OCI-LY7 (cell line): ENCODE measurements around the gene MPLKIP. TPM values are rescaled to one million over a fixed set of nuclear protein-coding genes. Genes with fewer than 3 reads are reported as not detected.
"Not testable (repeated sequence)": the region's sequence is repeated elsewhere in the genome, so short reads cannot be mapped to it uniquely, and the experiment has no call there.

ENCODE experiments used
- BruUV-seq: library from RNA; stranded (reverse); fragments of 400-500 nt; replicated peaks from 2 replicates; lab custom pipeline; 2021; lab: Mats Ljungman, UMichigan
- CTCF ChIA-PET: fragments of 300-600 bp; sonication (Branson Sonifier 250); formaldehyde crosslinking; loops from one replicate; lab custom pipeline; 2022; ENCODE audit warnings: antibody characterized with exemption; ENCODE audit not compliant: unreplicated experiment; lab: Charles Lee
- POLR2A ChIA-PET: fragments of 300-600 bp; sonication (Branson Sonifier 250); formaldehyde crosslinking; loops from one replicate; lab custom pipeline; 2022; ENCODE audit warnings: antibody characterized with exemption; lab: Charles Lee
- DNase-seq: peaks from one replicate; pipeline ENCODE4 v3.0.0-alpha.2; 2015; ENCODE audit warnings: low spot score
- H2AFZ ChIP-seq: fragments of 200-600 bp; sonication (generic), shearing (Covaris generic); 2 replicates; pipeline ENCODE4 v1.6.1; 2014; ENCODE audit warnings: mild to moderate bottlenecking, antibody characterized with exemption, low read length, moderate library complexity
- H3K27ac ChIP-seq: fragments of 200-600 bp; sonication (generic); 2 replicates; pipeline ENCODE4 v1.5.1; 2014; ENCODE audit warnings: mixed run types, low read depth, mild to moderate bottlenecking, moderate library complexity, low read length, inconsistent platforms; ENCODE audit not compliant: poor library complexity, severe bottlenecking
- H3K36me3 ChIP-seq: fragments of 200-600 bp; sonication (generic); 2 replicates; pipeline ENCODE4 v1.6.1; 2014; ENCODE audit warnings: mild to moderate bottlenecking, antibody characterized with exemption, low read length, moderate library complexity, mixed read lengths; ENCODE audit not compliant: insufficient read depth
- H3K4me1 ChIP-seq: fragments of 200-600 bp; sonication (generic); 2 replicates; pipeline ENCODE4 v1.5.1; 2014; ENCODE audit warnings: mild to moderate bottlenecking, low read length; ENCODE audit not compliant: insufficient read depth, poor library complexity, severe bottlenecking
- H3K4me2 ChIP-seq: fragments of 200-600 bp; sonication (generic); 2 replicates; pipeline ENCODE4 v1.6.1; 2014; ENCODE audit warnings: mild to moderate bottlenecking, low read length
- H3K4me3 ChIP-seq: fragments of 200-600 bp; sonication (generic); 2 replicates; pipeline ENCODE4 v1.5.1; 2014; ENCODE audit warnings: mild to moderate bottlenecking, low read depth, low read length; ENCODE audit not compliant: poor library complexity, severe bottlenecking
- H3K79me2 ChIP-seq: fragments of 200-600 bp; sonication (generic); 2 replicates; pipeline ENCODE4 v1.6.1; 2016; ENCODE audit warnings: low read depth, mild to moderate bottlenecking, low read length, moderate library complexity, mixed read lengths; ENCODE audit not compliant: insufficient read depth
- H3K9me2 ChIP-seq: fragments of 200-600 bp; sonication (generic); 2 replicates; pipeline ENCODE4 v1.6.1; 2016; ENCODE audit warnings: mild to moderate bottlenecking, low read length, mixed read lengths; ENCODE audit not compliant: insufficient read depth
- H3K9me3 ChIP-seq: fragments of 200-600 bp; sonication (generic); 2 replicates; pipeline ENCODE4 v1.6.1; 2014; ENCODE audit warnings: mild to moderate bottlenecking, mixed run types, low read length, mixed read lengths
- H4K20me1 ChIP-seq: fragments of 200-600 bp; sonication (generic); 2 replicates; pipeline ENCODE4 v1.6.1; 2014; ENCODE audit warnings: mild to moderate bottlenecking, antibody characterized with exemption, low read length, moderate library complexity, mixed read lengths; ENCODE audit not compliant: insufficient read depth
- CTCF ChIP-seq: fragments of 200-600 bp; sonication (generic); conservative IDR thresholded peaks from 2 replicates; pipeline ENCODE4 v1.5.1; 2014; ENCODE audit warnings: mild to moderate bottlenecking, antibody characterized with exemption, low read length, moderate library complexity, mixed read lengths
- EZH2phosphoT487 ChIP-seq: fragments of 200-600 bp; sonication (generic); IDR thresholded peaks from 2 replicates; pipeline ENCODE4 v1.6.1; 2018; ENCODE audit warnings: low read depth, borderline replicate concordance, mild to moderate bottlenecking, mixed run types, antibody characterized with exemption, low read length, moderate library complexity, mixed read lengths
- intact Hi-C: fragments of 100-400 bp; cut with micrococcal nuclease; formaldehyde crosslinking; loops from one replicate; pipeline ENCODE4 v1.10.0; 2022; ENCODE audit not compliant: unreplicated experiment
- total RNA-seq, 2 experiments: library from RNA; depleted of rRNA in 1 of 2; stranded (reverse); fragments of >200 nt in 1 of 2; shearing (Covaris generic) in 1 of 2; gene quantifications; 2 replicates each; pipeline ENCODE4 v1.2.3, GENCODE V29; 2014 to 2022

Gene MPLKIP
- total RNA-seq, 2 experiments from 2014 or later = 44.1 to 46.3 TPM

DNA sequence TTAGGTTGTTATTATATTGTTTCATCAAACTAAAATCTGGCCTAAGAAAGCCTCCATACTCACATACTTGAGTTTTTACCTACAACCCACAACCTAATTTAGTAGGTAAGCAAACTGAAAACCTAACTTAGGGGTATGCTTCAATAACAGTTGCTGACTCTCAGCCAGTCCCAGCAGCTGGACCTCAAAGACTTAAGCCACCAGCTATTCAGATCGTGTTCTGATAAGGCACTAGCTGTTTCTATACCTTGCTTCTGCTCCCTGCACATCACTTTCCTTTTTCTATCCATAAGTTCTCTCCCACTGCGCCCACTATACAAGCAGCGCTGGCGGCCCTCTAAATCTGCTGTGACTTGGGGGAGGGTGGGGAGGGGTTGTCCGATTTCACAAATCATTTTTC is 42.6 kb upstream of the MPLKIP start:
- Histone ChIP-seq H4K20me1 (no peaks in the 10 kb centered on the region), H3K9me3 (no peaks in the 10 kb centered on the region), H3K9me2 (no peaks in the 10 kb centered on the region), H3K4me1 (no peaks in the 10 kb centered on the region), H3K4me3 (no peak overlapping the region), H2AFZ (no peak overlapping the region), H3K36me3 (no peaks in the 10 kb centered on the region), H3K79me2 (no peaks in the 10 kb centered on the region), H3K27ac (no peak overlapping the region), H3K4me2 (no peak overlapping the region)
- intact Hi-C loops = no loop called here
- POLR2A ChIA-PET = interaction anchor here (2.1 kb wide), 1 partner anchor 10 kb away, joined by 5 read pairs; no protein-coding TSS in a partner anchor
- CTCF ChIA-PET = no interaction called here
- no peak for DNase-seq
- BruUV-seq = no TSS peak
- TF ChIP-seq EZH2phosphoT487 (no peak), CTCF (no peak)

- CTCF ChIA-PET = no interaction called here
- Histone ChIP-seq H3K9me2 (no peaks in the 10 kb centered on the region), H3K79me2 (no peaks in the 10 kb centered on the region), H4K20me1 (no peaks in the 10 kb centered on the region), H3K4me3 (no peak overlapping the region), H3K27ac (no peak overlapping the region), H3K36me3 (no peaks in the 10 kb centered on the region), H3K4me1 (no peaks in the 10 kb centered on the region), H3K4me2 (no peak overlapping the region), H2AFZ (no peak overlapping the region), H3K9me3 (no peaks in the 10 kb centered on the region)
- POLR2A ChIA-PET = no interaction called here
- BruUV-seq = no TSS peak
- no peak for TF ChIP-seq CTCF
- TF ChIP-seq EZH2phosphoT487 = no peak
- intact Hi-C loops = no loop called here
- no peak for DNase-seq
These were observed 41.5 kb upstream of the MPLKIP start for GRCh38 chr7:40175725-40176510.

- DNase-seq, H3K36me3 ChIP-seq, H3K4me2 ChIP-seq, H4K20me1 ChIP-seq, H3K9me3 ChIP-seq, H3K79me2 ChIP-seq, intact Hi-C loops, POLR2A ChIA-PET, H3K4me1 ChIP-seq, H2AFZ ChIP-seq, BruUV-seq, H3K27ac ChIP-seq, H3K9me2 ChIP-seq, CTCF ChIA-PET, H3K4me3 ChIP-seq: not testable (repeated sequence)
These were observed 40.8 kb upstream of the MPLKIP start for GRCh38 chr7:40175256-40175655.

- POLR2A ChIA-PET, H3K4me3 ChIP-seq, H3K79me2 ChIP-seq, intact Hi-C loops, CTCF ChIA-PET, H4K20me1 ChIP-seq, H2AFZ ChIP-seq, BruUV-seq, DNase-seq, H3K27ac ChIP-seq, H3K4me2 ChIP-seq, H3K4me1 ChIP-seq, H3K9me3 ChIP-seq, H3K36me3 ChIP-seq, H3K9me2 ChIP-seq: not testable (repeated sequence)
These were observed 38.7 kb upstream of the MPLKIP start for GRCh38 chr7:40173121-40173520.

DNA sequence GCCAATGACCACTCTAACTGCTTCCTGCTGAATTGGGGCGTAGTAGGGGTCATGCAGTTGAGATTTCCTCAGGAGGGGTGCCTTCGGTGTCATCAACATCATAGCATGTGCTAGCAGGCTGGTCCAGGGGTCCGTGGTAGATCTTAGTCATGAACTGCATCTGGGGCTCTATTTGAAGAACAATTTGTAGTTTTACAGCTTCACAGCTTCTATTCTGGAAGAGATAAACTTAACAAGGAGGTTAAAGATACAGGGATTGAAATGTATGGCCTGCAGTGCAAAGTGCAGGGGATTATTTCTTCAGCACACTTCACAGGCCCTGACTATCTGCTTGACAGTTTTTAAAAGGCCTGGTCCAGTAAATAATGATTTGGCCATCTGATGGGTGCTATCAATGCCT is 33.8 kb upstream of the MPLKIP start:
- BruUV-seq, CTCF ChIA-PET: not testable (repeated sequence)

More for the DNA sequence above, 33.8 kb upstream of the MPLKIP start:
- H3K4me1 ChIP-seq, H2AFZ ChIP-seq, H3K9me2 ChIP-seq, H3K9me3 ChIP-seq, H3K4me2 ChIP-seq, H3K79me2 ChIP-seq, DNase-seq, H4K20me1 ChIP-seq, H3K4me3 ChIP-seq, H3K36me3 ChIP-seq, H3K27ac ChIP-seq, POLR2A ChIA-PET, intact Hi-C loops: not testable (repeated sequence)
